ENCODE measurements around the gene CDKAL1. TPM values are rescaled to one million over a fixed set of nuclear protein-coding genes. Genes with fewer than 3 reads are reported as not detected.

Gene CDKAL1
- total RNA-seq, 4 donors from 2014 or later, result 15.2 to 17.9 (median 17.1) TPM

GRCh38 chr6:21202521-21202920 lies 668.3 kb downstream of the CDKAL1 start:
- no peak for TF ChIP-seq CTCF (IDR thresholded peaks at IDR 0.05; ENCODE audit: low read depth)

- no peak for TF ChIP-seq CTCF (IDR thresholded peaks at IDR 0.05; ENCODE audit: low read depth)
These were observed 670.7 kb downstream of the CDKAL1 start for GRCh38 chr6:21204951-21205350.

GRCh38 chr6:21208081-21208795 lies 674.0 kb downstream of the CDKAL1 start:
- no peak for TF ChIP-seq CTCF (IDR thresholded peaks at IDR 0.05; ENCODE audit: low read depth)

- TF ChIP-seq CTCF (IDR thresholded peaks at IDR 0.05; ENCODE audit: low read depth), result no peak
These were observed 674.5 kb downstream of the CDKAL1 start for GRCh38 chr6:21208796-21209186.

GRCh38 chr6:21213492-21213891 lies 679.2 kb downstream of the CDKAL1 start:
- no peak for TF ChIP-seq CTCF (IDR thresholded peaks at IDR 0.05; ENCODE audit: low read depth)

GRCh38 chr6:21214738-21215448 lies 680.6 kb downstream of the CDKAL1 start:
- no peak for TF ChIP-seq CTCF (IDR thresholded peaks at IDR 0.05; ENCODE audit: low read depth)

- TF ChIP-seq CTCF (IDR thresholded peaks at IDR 0.05; ENCODE audit: low read depth), result no peak
These were observed 685.0 kb downstream of the CDKAL1 start for GRCh38 chr6:21219241-21219640.
